Neural crest cell (in vitro differentiated cells): ENCODE results near the gene SIRT1. TPM values are rescaled to one million over a fixed set of nuclear protein-coding genes. Genes with fewer than 3 reads are reported as not detected.
"Not testable (repeated sequence)": the region's sequence is repeated elsewhere in the genome, so short reads cannot be mapped to it uniquely, and the experiment has no call there.

ENCODE experiments used
- DNase-seq: peaks from one replicate; pipeline ENCODE4 v3.0.0; 2021; ENCODE audit warnings: low read depth, mixed read lengths, low spot score
- H3K27ac Mint-ChIP-seq: one replicate; pipeline ENCODE4 v1.8.0; 2021; ENCODE audit warnings: mild to moderate bottlenecking, mixed read lengths; ENCODE audit not compliant: unreplicated experiment
- H3K27me3 Mint-ChIP-seq: 2 replicates; pipeline ENCODE4 v1.8.0; 2021; ENCODE audit warnings: low read depth, mild to moderate bottlenecking, mixed read lengths
- H3K36me3 Mint-ChIP-seq: 2 replicates; pipeline ENCODE4 v1.8.0; 2021; ENCODE audit warnings: low read depth, mild to moderate bottlenecking, mixed read lengths
- H3K4me1 Mint-ChIP-seq: 2 replicates; pipeline ENCODE4 v1.8.0; 2021; ENCODE audit warnings: mixed read lengths
- H3K4me3 Mint-ChIP-seq: one replicate; pipeline ENCODE4 v1.8.0; 2021; ENCODE audit warnings: mild to moderate bottlenecking, mixed read lengths
- H3K9me3 Mint-ChIP-seq: 2 replicates; pipeline ENCODE4 v1.8.0; 2021; ENCODE audit warnings: mixed read lengths
- CTCF ChIP-seq: fragments of 200-600 bp; sonication (generic); conservative IDR thresholded peaks from 2 replicates; pipeline ENCODE4 v1.5.0; 2021; ENCODE audit warnings: antibody characterized with exemption, mild to moderate bottlenecking
- total RNA-seq: library from RNA; stranded (reverse); gene quantifications from 2 replicates; pipeline ENCODE4 v1.2.1, GENCODE V29; 2021

SIRT1 gene
- total RNA-seq, 1 donor from 2014 or later, result 30.9 TPM

DNA sequence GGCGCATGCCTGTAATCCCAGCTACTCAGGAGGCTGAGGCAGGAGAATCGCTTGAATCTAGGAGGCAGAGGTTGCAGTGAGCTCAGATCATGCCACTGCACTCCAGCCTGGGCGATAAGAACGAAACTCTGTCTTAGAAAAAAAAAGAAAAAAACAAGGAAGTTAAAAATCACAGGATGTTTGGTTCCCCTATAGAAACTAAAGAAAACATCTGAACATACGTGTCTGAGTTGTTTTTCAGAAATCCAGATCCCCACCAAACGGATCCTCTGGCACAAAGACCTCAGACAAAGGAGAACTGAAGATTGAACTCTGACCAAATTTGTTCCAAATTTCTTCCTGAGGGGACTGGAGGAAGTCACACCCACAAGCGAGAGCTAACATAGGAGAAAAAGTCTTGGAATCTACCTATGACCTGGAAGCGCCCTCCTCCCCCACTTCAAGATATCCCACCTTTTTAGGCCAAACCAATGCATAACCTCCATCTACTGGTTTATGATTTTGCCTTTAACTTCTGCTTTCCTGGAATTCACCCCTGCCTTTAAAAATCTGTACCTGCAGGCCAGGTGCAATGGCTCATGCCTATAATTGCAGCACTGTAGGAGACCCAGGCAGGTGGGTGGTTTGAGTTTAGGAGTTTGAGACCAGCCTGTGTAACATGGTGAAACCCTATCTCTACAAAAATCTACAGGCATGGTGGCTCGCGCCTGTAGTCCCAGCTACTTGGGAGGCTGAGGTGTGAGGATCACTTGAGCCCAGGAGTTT lies 19.7 kb upstream of the SIRT1 start:
- Mint-ChIP-seq H3K9me3 (no peaks in the 10 kb centered on the region), H3K4me3 (no peak overlapping the region), H3K27me3 (no peaks in the 10 kb centered on the region), H3K27ac (no peak overlapping the region), H3K4me1 (peaks cover 9% of the 10 kb centered on the region), H3K36me3 (no peaks in the 10 kb centered on the region)
- no peak for DNase-seq
- no peak for TF ChIP-seq CTCF

DNA sequence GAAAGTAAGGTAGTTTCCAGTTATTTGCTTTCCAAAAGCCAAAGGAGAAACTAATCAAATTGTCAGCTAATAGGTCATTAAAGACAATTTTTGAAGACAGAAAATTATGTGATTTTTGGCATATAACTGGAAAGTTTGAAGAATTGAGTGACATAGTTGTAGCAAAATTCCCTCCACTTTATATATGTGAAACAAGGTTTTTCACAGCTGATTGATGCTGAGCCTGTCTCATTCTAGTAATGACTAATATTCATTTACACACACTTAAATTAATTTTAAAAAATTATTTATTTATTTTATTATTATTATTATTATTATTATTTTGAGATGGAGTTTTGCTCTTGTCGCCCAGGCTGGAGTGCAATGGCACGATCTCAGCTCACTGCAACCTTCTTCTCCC lies 16.3 kb upstream of the SIRT1 start:
- H3K27me3 Mint-ChIP-seq, result no peaks in the 10 kb centered on the region
- no peak for DNase-seq
- H3K27ac Mint-ChIP-seq, result no peak overlapping the region
- H3K4me3 Mint-ChIP-seq, result no peak overlapping the region
- no peaks in the 10 kb centered on the region for H3K36me3 Mint-ChIP-seq
- TF ChIP-seq CTCF, result no peak
- no peaks in the 10 kb centered on the region for H3K4me1 Mint-ChIP-seq
- no peaks in the 10 kb centered on the region for H3K9me3 Mint-ChIP-seq

GRCh38 chr10:67869996-67870395 lies 14.5 kb upstream of the SIRT1 start:
- Mint-ChIP-seq H3K27ac (no peak overlapping the region), H3K27me3 (no peaks in the 10 kb centered on the region), H3K9me3 (no peaks in the 10 kb centered on the region), H3K4me1 (no peaks in the 10 kb centered on the region), H3K36me3 (no peaks in the 10 kb centered on the region), H3K4me3 (no peak overlapping the region)
- no peak for TF ChIP-seq CTCF
- no peak for DNase-seq

- no peak for DNase-seq
- H3K4me1 Mint-ChIP-seq, result no peaks in the 10 kb centered on the region
- no peak for TF ChIP-seq CTCF
- no peaks in the 10 kb centered on the region for H3K27me3 Mint-ChIP-seq
- H3K27ac Mint-ChIP-seq, result no peak overlapping the region
- no peaks in the 10 kb centered on the region for H3K9me3 Mint-ChIP-seq
- no peaks in the 10 kb centered on the region for H3K36me3 Mint-ChIP-seq
- H3K4me3 Mint-ChIP-seq, result no peak overlapping the region
Measured at GRCh38 chr10:67875340-67876238, 8.9 kb upstream of the SIRT1 start.

GRCh38 chr10:67877421-67877820 lies 7.0 kb upstream of the SIRT1 start:
- H3K4me1 Mint-ChIP-seq, H3K36me3 Mint-ChIP-seq, H3K4me3 Mint-ChIP-seq, H3K27ac Mint-ChIP-seq, DNase-seq, H3K9me3 Mint-ChIP-seq, H3K27me3 Mint-ChIP-seq: not testable (repeated sequence)

- no peaks in the 10 kb centered on the region for H3K27me3 Mint-ChIP-seq
- TF ChIP-seq CTCF, result no peak
Measured at GRCh38 chr10:67878133-67878532, 6.3 kb upstream of the SIRT1 start.

More at GRCh38 chr10:67878133-67878532, 6.3 kb upstream of the SIRT1 start:
- Mint-ChIP-seq H3K36me3 (no peaks in the 10 kb centered on the region), H3K4me3 (no peak overlapping the region), H3K9me3 (no peaks in the 10 kb centered on the region), H3K27ac (no peak overlapping the region), H3K4me1 (no peaks in the 10 kb centered on the region)
- DNase-seq, result no peak
